K562 (cell line): ENCODE measurements around the gene EQTN.

ENCODE experiments used
- FOXA1 ChIP-seq: fragments of 450-650 bp; IDR thresholded peaks from 2 replicates; pipeline ENCODE4 v1.6.1; 2016; ENCODE audit warnings: mild to moderate bottlenecking, borderline replicate concordance
- POLR2A ChIP-seq: fragments of 450-650 bp; conservative IDR thresholded peaks from 2 replicates; pipeline ENCODE4 v1.6.1; 2016
- TF ChIP-seq, protein P1 (sequence below), 3 experiments: IDR thresholded peaks in 2 of 3; conservative IDR thresholded peaks in 1 of 3; 2 replicates each; pipeline ENCODE4 v1.5.1; 2011 to 2012; ENCODE audit warnings: low read length in 3 of 3, mild to moderate bottlenecking in 3 of 3, control low read depth in 2 of 3, improper control_type of control experiment in 1 of 3, inconsistent platforms in 1 of 3, low read depth in 1 of 3, mixed read lengths in 1 of 3, moderate library complexity in 1 of 3; ENCODE audit not compliant: insufficient read depth in 2 of 3

DNA sequence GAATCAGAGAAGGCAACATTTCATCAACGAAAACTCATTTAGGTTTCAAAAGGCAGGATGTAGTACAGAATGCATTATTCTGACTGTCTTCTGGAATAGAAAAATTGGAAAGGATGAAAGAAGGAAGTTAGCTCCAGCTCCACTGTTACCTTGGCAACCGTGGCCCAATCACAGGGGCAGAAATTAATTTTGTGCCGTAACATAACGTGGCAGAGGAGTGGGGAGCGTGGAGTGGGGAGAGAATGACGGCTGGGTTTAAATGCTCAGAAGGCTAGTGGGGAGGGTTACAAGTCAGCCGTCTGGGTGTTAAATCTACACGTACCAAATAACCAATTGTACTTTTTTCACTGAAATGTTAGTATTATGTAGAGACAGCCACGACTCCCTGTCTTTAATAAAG, 32.3 kb upstream of the EQTN start:
- TF ChIP-seq FOXA1 (no peak), POLR2A (no peak)
- TF ChIP-seq, protein P1, sequence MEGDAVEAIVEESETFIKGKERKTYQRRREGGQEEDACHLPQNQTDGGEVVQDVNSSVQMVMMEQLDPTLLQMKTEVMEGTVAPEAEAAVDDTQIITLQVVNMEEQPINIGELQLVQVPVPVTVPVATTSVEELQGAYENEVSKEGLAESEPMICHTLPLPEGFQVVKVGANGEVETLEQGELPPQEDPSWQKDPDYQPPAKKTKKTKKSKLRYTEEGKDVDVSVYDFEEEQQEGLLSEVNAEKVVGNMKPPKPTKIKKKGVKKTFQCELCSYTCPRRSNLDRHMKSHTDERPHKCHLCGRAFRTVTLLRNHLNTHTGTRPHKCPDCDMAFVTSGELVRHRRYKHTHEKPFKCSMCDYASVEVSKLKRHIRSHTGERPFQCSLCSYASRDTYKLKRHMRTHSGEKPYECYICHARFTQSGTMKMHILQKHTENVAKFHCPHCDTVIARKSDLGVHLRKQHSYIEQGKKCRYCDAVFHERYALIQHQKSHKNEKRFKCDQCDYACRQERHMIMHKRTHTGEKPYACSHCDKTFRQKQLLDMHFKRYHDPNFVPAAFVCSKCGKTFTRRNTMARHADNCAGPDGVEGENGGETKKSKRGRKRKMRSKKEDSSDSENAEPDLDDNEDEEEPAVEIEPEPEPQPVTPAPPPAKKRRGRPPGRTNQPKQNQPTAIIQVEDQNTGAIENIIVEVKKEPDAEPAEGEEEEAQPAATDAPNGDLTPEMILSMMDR (IDR thresholded peaks at IDR 0.05 in 2 of 3, conservative IDR thresholded peaks at IDR 0.05 in 1 of 3; ENCODE audit: insufficient read depth in 2 of 3, low read depth in 1 of 3, low read length in 3 of 3) = no peak
